ENCODE measurements around the gene KYNU. TPM values are rescaled to one million over a fixed set of nuclear protein-coding genes. Genes with fewer than 3 reads are reported as not detected.
"Not testable (repeated sequence)": the region's sequence is repeated elsewhere in the genome, so short reads cannot be mapped to it uniquely, and the experiment has no call there.

The KYNU gene
- polyA plus RNA-seq, 1 donor from 2014 or later: 59.5 TPM

DNA sequence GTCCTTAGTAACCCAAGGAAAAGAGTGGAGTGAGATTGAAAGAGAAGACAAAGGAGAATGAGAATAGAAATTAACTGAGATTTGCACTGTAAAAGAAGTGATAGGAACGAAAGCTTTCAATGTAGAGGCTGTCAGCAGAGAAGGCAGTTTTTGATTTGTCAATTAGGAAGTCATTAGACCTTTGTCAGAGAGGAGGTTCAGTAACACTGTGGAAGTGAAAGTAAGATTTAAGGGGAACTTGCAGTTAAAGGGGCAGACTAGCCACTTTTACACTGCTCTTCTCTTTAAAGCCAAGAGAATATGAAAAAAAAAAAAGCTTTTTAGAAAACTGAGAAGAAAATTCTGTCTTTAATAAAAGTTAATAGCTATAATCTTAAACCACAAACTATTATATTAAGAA, 11.5 kb upstream of the KYNU start:
- Mint-ChIP-seq H3K36me3 (peaks cover 2% of the 10 kb centered on the region), H3K4me1 (peaks cover 33 to 43% (median 34%) of the 10 kb centered on the region in 3 donors), H3K4me3 (peak overlapping the region; percentile 62 to 89 (median 78)), H3K27me3 (no peaks in the 10 kb centered on the region), H3K27ac (peak overlapping the region; percentile 86 to 95 (median 86)), H3K9me3 (peaks cover 0 to 2% (median 0%) of the 10 kb centered on the region in 3 donors)

DNA sequence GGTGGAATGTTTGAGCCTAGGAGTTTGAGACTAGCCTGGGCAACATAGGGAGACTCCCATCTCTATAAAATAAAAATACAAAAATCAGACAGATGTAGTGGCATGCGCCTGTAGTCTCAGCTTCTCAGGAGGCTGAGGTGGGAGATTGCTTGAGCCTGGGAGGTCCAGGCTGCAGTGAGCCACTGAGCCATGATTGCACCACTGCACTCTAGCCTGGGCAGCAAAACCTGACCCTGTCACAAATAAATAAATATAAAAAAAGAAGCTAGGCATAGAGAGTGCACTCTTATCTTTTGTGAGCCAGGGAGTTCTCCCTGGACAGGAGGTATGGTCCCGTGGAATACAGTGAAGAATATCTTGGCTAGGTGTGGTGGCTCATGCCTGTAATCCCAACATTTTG, 11.0 kb upstream of the KYNU start:
- Mint-ChIP-seq H3K27ac (peak overlapping the region; percentile 86 to 95 (median 86)), H3K9me3 (peaks cover 0 to 2% (median 0%) of the 10 kb centered on the region in 3 donors), H3K4me1 (peaks cover 33 to 45% (median 36%) of the 10 kb centered on the region in 3 donors), H3K36me3 (peaks cover 2% of the 10 kb centered on the region), H3K27me3 (no peaks in the 10 kb centered on the region), H3K4me3 (peak overlapping the region; percentile 62 to 94 (median 87))

DNA sequence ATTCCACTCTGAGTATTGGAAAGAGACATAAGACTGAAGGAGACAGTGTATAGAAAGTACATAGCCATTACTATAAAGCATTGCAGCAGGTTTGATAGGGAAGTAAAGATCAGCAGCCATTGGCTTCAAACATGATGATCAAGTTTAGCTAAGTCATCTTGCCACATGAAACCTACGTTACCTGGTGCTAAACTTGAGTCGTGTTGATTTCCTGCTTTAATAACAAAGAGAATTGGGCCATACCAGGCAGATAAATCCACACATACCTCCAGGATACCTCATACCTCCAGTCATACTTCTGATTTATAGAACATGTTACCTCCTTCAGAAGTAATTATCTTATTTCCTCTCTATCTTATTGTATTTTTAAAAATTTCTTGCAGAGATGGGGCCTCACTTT, 10.3 kb upstream of the KYNU start:
- Mint-ChIP-seq H3K4me1 (peaks cover 33 to 46% (median 37%) of the 10 kb centered on the region in 3 donors), H3K27me3 (no peaks in the 10 kb centered on the region), H3K27ac (peak overlapping the region; percentile 86 to 95 (median 86)), H3K9me3 (peaks cover 0 to 2% (median 0%) of the 10 kb centered on the region in 3 donors), H3K36me3 (peaks cover 2% of the 10 kb centered on the region), H3K4me3 (peak overlapping the region; percentile 58 to 94 (median 86))

DNA sequence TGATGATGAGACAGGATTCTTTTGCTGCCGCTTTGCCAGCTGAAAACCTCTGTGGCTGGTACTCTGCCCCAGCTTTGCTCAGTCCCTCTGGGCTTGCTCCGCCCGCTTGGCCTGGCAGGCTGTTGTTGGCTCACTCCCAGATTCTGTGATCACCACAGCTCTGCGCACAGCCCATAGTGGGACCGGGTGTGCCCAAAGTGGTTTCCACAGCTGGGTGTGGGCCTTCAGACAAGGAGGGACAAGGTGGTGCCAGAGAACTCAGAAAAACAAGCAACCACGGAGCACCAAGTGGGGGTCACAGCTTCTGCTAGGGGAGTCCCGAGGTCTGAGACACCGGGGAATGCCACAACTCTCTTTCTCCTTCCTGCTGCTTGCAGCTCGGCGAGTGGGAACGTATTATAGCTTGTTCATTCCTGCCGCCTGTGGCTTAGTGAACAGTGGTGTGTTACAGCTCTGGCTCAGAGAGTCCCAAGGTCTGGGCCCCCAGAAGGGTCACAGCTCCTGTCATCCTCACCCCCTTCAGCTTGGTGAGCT, 9.2 kb upstream of the KYNU start:
- Mint-ChIP-seq H3K27ac (peak overlapping the region; percentile 86 to 93 (median 86)), H3K36me3 (no peaks in the 10 kb centered on the region), H3K9me3 (peaks cover 0 to 3% (median 0%) of the 10 kb centered on the region in 3 donors), H3K4me3 (peak overlapping the region; percentile 76 to 94 (median 83)), H3K27me3 (no peaks in the 10 kb centered on the region), H3K4me1 (peaks cover 44 to 50% (median 44%) of the 10 kb centered on the region in 3 donors)

DNA sequence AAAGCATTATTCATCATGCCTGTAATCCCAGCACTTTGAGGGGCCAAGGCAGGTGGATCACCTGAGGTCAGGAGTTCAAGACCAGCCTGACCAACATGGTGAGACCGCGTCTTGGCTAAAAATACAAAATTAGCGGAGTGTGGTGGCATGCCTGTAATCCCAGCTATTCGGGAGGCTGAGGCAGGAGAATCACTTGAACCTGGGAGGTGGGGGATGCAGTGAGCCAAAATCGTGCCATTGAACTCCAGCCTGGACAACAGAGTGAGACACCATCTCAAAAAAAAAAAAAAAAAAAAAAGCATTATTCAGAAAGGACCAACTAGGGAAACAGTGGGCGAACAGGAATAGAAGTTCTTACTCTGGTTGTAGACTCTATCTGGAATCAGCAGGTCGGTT, 8.4 kb upstream of the KYNU start:
- H3K27ac Mint-ChIP-seq: peak overlapping the region; percentile 86 to 93 (median 86)
- H3K27me3 Mint-ChIP-seq, H3K36me3 Mint-ChIP-seq: not testable (repeated sequence)

DNA sequence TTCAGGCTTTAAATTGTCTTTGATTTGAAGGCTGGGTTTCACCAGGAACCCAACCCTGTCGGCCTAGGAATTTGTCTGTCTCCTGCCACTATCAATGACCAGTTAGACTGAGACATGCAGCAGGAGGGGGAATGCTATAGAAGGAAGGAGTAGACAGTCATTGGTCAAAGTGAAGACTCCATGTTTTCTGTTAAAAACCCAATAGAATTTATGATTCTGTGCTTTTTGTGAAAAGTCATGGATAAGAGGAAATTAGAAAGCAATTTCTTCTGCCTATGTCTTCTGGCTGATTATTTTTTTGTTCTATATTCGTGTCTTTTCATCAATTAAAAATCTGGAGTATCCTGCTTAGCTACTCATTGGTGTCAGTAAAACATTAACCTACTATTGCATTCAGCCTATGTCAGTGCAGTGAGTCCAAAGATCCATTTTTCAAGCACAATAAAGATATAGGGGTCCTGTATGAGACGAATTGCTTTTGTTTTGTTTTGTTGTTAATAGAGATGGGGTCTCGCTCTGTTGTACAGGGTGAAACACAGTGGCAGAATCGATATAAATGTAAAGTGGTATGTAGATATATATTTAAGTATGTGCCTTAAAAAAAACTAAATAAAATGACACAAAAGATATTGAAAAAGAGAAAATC, 7.9 kb upstream of the KYNU start:
- Mint-ChIP-seq H3K4me3 (peak overlapping the region; percentile 61 to 88 (median 74)), H3K27me3 (no peaks in the 10 kb centered on the region), H3K4me1 (peaks cover 50 to 59% (median 51%) of the 10 kb centered on the region in 3 donors), H3K9me3 (peaks cover 0 to 3% (median 0%) of the 10 kb centered on the region in 3 donors), H3K36me3 (no peaks in the 10 kb centered on the region), H3K27ac (peak overlapping the region; percentile 65 to 93 (median 86))

More for the DNA sequence above, 8.4 kb upstream of the KYNU start:
- Mint-ChIP-seq H3K4me1 (peaks cover 45 to 55% (median 49%) of the 10 kb centered on the region in 3 donors), H3K4me3 (peak overlapping the region; percentile 76 to 94 (median 83))
- H3K9me3 Mint-ChIP-seq: not testable (repeated sequence)

DNA sequence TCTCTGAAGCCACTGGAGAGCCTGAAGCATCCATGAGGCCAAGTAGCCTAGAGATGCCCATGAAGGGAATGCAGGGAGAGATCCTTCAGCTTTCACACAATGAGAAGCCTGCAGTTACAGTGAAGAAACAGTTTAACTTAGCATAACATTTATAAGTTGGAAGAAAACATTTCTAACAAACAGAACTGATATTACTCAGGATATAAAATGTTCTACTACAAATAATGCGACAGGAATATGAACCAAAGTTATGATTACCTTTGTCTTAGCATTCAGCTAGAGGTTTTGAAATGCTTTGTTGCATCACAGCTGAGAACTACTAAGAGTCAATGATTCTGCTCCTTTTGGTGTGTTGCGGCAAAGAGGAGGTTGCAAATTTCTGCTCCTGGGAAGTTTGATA, 6.9 kb upstream of the KYNU start:
- H3K4me3 Mint-ChIP-seq: peak overlapping the region; percentile 39 to 89 (median 76)
- peaks cover 0 to 3% (median 0%) of the 10 kb centered on the region in 3 donors for H3K9me3 Mint-ChIP-seq
- peaks cover 55 to 62% (median 56%) of the 10 kb centered on the region in 3 donors for H3K4me1 Mint-ChIP-seq

DNA sequence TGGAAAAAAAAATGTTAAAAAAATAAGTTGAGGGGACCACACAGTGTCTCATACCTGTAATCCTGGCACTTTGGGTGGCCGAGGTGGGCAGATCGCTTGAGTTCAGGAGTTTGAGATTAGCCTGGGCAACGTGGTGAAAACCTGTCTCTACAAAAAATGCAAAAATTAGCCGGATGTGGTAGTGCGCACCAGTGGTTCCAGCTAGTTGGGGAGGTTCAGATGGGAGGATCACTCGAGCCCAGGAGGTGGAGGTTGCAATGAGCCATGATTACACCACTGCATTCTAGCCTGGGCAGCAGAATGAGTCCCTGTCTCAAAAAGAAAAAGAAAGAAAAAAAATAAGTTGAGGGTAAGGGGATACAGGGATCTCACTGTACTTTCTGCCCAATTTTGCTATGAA, 6.1 kb upstream of the KYNU start:
- H3K27me3 Mint-ChIP-seq: no peaks in the 10 kb centered on the region
- H3K9me3 Mint-ChIP-seq: peaks cover 0 to 3% (median 0%) of the 10 kb centered on the region in 3 donors
- peaks cover 52 to 62% (median 55%) of the 10 kb centered on the region in 3 donors for H3K4me1 Mint-ChIP-seq
- H3K4me3 Mint-ChIP-seq: peak overlapping the region; percentile 51 to 89 (median 77)
- no peaks in the 10 kb centered on the region for H3K36me3 Mint-ChIP-seq
- H3K27ac Mint-ChIP-seq: peak overlapping the region; percentile 72 to 88 (median 84)

More for the DNA sequence above, 6.9 kb upstream of the KYNU start:
- peak overlapping the region; percentile 67 to 84 (median 71) for H3K27ac Mint-ChIP-seq
- H3K27me3 Mint-ChIP-seq: no peaks in the 10 kb centered on the region
- no peaks in the 10 kb centered on the region for H3K36me3 Mint-ChIP-seq

DNA sequence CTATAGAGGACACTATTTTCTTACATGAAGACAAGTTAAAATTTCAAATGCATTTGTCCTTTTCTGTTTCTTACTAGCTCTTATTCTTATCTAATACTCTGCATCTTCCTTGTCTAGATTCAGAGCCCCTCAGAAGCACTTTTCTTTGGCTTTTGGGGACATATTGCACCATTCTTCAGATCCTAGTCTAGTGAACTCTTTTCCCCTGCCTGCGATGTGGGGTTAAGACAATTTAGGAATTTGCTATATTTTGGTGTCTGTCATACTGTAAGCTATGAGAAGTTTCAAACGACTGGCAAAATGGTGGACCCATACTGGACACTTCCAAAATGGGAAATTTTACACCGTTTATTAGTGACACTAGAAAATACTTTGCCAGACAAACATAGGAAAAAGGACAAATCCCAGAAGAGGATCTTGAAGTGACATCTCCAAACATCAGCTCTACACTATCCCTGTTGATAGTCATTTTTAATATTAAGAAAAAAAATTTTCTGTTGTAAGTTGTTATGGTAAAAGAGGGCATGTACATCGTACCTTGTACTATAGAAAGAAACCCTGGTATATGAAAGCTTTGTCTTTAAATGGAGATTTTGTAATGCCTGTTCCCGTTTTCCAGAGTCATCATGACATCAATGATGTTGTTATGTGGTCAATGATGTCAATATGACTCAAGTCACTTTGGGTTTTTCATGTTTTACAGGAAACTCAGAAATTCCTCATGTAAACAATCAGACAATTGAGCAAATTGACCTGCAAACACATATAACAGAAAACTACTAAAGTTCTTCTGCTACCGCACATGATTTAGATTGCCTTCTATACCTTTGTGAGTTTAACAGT, 4.4 kb upstream of the KYNU start:
- Mint-ChIP-seq H3K4me1 (peaks cover 48 to 58% (median 57%) of the 10 kb centered on the region in 3 donors), H3K9me3 (peaks cover 0 to 3% (median 0%) of the 10 kb centered on the region in 3 donors), H3K27ac (peak overlapping the region; percentile 85 to 92 (median 89)), H3K4me3 (peak overlapping the region; percentile 44 to 85 (median 68)), H3K36me3 (no peaks in the 10 kb centered on the region), H3K27me3 (no peaks in the 10 kb centered on the region)

DNA sequence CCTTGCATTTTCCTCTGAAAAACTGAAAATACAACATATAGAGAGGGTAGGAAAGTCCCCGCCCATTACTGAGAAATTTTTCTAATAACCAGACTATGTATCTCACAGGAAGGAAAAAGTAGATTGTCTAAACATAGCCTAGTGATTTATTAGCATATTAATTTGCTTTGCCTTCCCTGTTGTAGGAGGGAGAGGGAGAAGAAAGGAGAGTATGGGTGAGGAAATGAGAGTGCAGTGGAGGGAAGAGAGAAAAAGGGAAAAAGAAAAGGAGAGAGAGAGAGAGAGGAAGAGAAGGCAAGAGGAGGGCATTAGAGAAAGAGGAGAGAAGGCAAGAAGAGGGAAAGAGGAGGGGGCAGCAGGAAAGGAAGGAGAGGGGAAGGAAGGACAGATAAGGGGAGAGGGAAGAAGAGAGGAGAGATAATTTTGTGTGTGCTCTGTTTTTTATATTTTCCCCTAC, 3.6 kb upstream of the KYNU start:
- Mint-ChIP-seq H3K36me3 (no peaks in the 10 kb centered on the region), H3K27ac (peak overlapping the region; percentile 85 to 92 (median 89)), H3K9me3 (peaks cover 0 to 2% (median 0%) of the 10 kb centered on the region in 3 donors), H3K4me1 (peaks cover 41 to 53% (median 50%) of the 10 kb centered on the region in 3 donors), H3K4me3 (peak overlapping the region; percentile 44 to 85 (median 62)), H3K27me3 (no peaks in the 10 kb centered on the region)

DNA sequence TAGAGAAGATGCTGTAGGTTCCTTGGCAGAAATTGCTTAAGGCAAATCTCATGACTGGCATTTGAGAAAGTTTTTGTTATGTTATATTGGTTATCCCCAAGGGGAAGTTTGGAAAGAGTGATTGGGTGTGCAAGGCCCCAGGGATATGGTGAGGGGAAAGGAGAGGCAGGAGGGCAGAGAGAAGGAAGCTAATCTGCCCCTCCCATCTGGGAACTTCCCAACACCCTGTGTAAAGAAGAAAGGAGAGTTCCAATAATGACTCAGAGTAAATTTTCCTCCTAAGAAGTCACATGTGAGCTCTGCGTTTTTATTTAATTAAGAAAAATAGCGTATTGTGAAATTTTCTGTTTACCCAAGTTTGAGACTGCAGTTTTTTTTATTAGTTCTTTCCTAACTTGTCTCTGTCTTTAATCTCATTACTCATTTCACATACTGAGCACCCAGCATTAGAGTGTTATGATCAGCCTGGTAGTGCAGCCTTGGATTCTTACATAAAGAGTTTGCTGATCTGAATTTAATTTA, 3.1 kb upstream of the KYNU start:
- Mint-ChIP-seq H3K27ac (peak overlapping the region; percentile 85 to 92 (median 89)), H3K4me1 (peaks cover 43 to 56% (median 53%) of the 10 kb centered on the region in 3 donors), H3K27me3 (no peaks in the 10 kb centered on the region), H3K36me3 (peaks cover 4% of the 10 kb centered on the region), H3K4me3 (peak overlapping the region; percentile 14 to 65 (median 52)), H3K9me3 (peaks cover 0 to 2% (median 0%) of the 10 kb centered on the region in 3 donors)

DNA sequence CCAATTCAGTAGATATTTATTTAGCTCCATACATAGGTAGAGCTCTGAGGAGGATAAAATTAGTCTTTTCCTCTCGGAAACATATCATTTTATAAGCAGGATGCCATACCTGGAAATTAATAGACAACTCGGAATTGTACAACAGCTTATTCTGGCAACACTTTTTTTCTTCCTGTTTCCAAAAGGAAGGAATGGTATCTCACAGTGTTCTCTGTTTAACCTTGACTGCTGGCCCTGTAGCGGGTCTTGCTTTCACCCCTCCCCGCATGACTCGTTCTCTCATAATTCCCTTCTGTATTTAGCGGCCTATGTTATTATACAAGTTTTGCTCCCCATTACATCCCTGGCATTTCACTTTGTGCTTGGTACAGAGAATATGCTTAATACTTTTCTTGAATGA, 2.5 kb upstream of the KYNU start:
- Mint-ChIP-seq H3K4me1 (peaks cover 44 to 58% (median 54%) of the 10 kb centered on the region in 3 donors), H3K36me3 (peaks cover 4% of the 10 kb centered on the region), H3K27ac (peak overlapping the region; percentile 80 to 92 (median 85))

DNA sequence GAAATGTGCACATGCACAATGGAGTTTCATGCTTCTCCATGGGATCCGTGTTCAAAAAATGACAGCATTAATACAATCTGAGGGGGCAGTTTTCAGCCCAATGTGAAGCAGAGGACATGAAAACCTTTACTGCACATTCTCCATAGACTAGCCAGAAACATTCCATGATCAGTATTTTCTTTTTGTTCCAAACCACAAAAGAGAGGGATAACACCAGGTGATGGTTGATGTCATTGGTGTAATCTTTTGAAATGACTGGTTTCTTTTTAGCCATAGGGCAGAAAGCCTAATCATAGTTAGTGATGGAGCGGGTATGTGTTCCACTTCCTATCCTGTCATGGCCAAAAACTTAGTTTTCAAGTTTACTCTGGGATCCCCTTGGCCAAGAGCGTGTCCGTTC, 1.8 kb upstream of the KYNU start:
- H3K27ac Mint-ChIP-seq: peak overlapping the region in 2 of 3 donors; percentile 80 to 92
- H3K27me3 Mint-ChIP-seq: no peaks in the 10 kb centered on the region
- peaks cover 44 to 65% (median 58%) of the 10 kb centered on the region in 3 donors for H3K4me1 Mint-ChIP-seq
- H3K36me3 Mint-ChIP-seq: peaks cover 4% of the 10 kb centered on the region
- H3K9me3 Mint-ChIP-seq: peaks cover 0 to 2% (median 0%) of the 10 kb centered on the region in 3 donors
- peak overlapping the region in 3 of 4 donors; percentile 43 to 63 (median 57) for H3K4me3 Mint-ChIP-seq

More for the DNA sequence above, 2.5 kb upstream of the KYNU start:
- Mint-ChIP-seq H3K9me3 (peaks cover 0 to 2% (median 0%) of the 10 kb centered on the region in 3 donors), H3K4me3 (peak overlapping the region in 2 of 4 donors; percentile 39 to 63), H3K27me3 (no peaks in the 10 kb centered on the region)

DNA sequence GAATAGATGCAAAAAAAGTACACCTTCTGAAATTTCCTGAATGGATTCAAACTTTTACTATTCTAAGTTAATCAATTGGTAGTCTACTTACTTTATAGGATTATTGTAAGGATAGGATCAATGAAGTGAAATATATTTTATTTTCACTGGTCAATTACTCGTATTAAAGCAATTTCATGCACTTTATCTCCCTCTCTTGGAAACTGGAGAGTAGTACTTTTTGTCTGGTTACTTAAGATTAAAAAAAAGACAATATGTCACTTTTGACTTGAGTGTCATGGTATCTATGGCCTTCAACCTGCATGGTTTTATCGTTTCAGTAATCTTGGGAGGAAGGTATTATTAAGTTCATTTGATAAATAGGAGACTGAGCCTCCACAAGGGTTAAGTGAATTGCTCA, 1.0 kb upstream of the KYNU start:
- H3K4me3 Mint-ChIP-seq: peak overlapping the region; percentile 90 to 97 (median 94)
- peaks cover 0 to 2% (median 0%) of the 10 kb centered on the region in 3 donors for H3K9me3 Mint-ChIP-seq
- peak overlapping the region; percentile 89 to 98 (median 97) for H3K27ac Mint-ChIP-seq
- peaks cover 6% of the 10 kb centered on the region for H3K36me3 Mint-ChIP-seq
- H3K27me3 Mint-ChIP-seq: no peaks in the 10 kb centered on the region
- H3K4me1 Mint-ChIP-seq: peaks cover 50 to 72% (median 64%) of the 10 kb centered on the region in 3 donors

Data from IgD-negative memory B cell (primary cell).